PFSK-1 (cell line): Measurements from ENCODE around the gene MAGEA9.

Source experiments
- FOXP2 ChIP-seq: optimal IDR thresholded peaks from 2 replicates; pipeline ENCODE3; 2011; ENCODE audit warnings: borderline replicate concordance, control low read depth, inconsistent platforms; ENCODE audit not compliant: insufficient read depth; ENCODE audit errors: extremely low read length, extremely low read depth
- POLR2AphosphoS5 ChIP-seq: IDR thresholded peaks from 2 replicates; pipeline ENCODE4 v1.6.1; 2012; ENCODE audit warnings: low read depth, mild to moderate bottlenecking, control low read depth, low read length, moderate library complexity
- REST ChIP-seq, 2 experiments: IDR thresholded peaks; 2 replicates each; pipeline versions ENCODE4 v1.6.1 to v1.8.0; 2011 to 2012; ENCODE audit warnings: low read depth in 2 of 2, low read length in 2 of 2, control low read depth in 1 of 2, inconsistent platforms in 1 of 2, mild to moderate bottlenecking in 1 of 2, moderate library complexity in 1 of 2; ENCODE audit not compliant: insufficient read depth in 1 of 2
- SIN3A ChIP-seq: IDR thresholded peaks from 2 replicates; pipeline ENCODE4 v1.6.1; 2012; ENCODE audit warnings: mild to moderate bottlenecking, low read length, moderate library complexity, borderline replicate concordance; ENCODE audit not compliant: insufficient read depth
- TAF1 ChIP-seq: IDR thresholded peaks from 2 replicates; pipeline ENCODE4 v1.6.1; 2012; ENCODE audit warnings: low read length, control low read depth, borderline replicate concordance; ENCODE audit not compliant: insufficient read depth

- no peak for TF ChIP-seq POLR2AphosphoS5
- no peak for TF ChIP-seq REST (IDR thresholded peaks at IDR 0.05; ENCODE audit: insufficient read depth in 1 of 2, low read depth in 2 of 2, low read length in 2 of 2)
- TF ChIP-seq TAF1 = no peak
- no peak for TF ChIP-seq SIN3A
- TF ChIP-seq FOXP2 = no peak
Observed at GRCh38 chrX:149807747-149808458, 26.2 kb downstream of the MAGEA9 start.
